Lower leg skin (tissue), 3 donors: ENCODE data around the gene RUFY3.

ENCODE experiments used
- POLR2A ChIP-seq, 2 donors: fragments of 450-650 bp; IDR thresholded peaks; one replicate each; pipeline ENCODE4 v1.6.1; 2016 to 2017; ENCODE audit warnings: antibody characterized with exemption in 2 of 2, mild to moderate bottlenecking in 1 of 2, moderate library complexity in 1 of 2
- TF ChIP-seq, protein P1 (sequence below), 3 donors: fragments of 450-650 bp; IDR thresholded peaks; one replicate each; pipeline ENCODE4 v1.5.1; 2016; ENCODE audit warnings: antibody characterized with exemption in 3 of 3, mild to moderate bottlenecking in 3 of 3, moderate library complexity in 2 of 3

- TF ChIP-seq, protein P1, sequence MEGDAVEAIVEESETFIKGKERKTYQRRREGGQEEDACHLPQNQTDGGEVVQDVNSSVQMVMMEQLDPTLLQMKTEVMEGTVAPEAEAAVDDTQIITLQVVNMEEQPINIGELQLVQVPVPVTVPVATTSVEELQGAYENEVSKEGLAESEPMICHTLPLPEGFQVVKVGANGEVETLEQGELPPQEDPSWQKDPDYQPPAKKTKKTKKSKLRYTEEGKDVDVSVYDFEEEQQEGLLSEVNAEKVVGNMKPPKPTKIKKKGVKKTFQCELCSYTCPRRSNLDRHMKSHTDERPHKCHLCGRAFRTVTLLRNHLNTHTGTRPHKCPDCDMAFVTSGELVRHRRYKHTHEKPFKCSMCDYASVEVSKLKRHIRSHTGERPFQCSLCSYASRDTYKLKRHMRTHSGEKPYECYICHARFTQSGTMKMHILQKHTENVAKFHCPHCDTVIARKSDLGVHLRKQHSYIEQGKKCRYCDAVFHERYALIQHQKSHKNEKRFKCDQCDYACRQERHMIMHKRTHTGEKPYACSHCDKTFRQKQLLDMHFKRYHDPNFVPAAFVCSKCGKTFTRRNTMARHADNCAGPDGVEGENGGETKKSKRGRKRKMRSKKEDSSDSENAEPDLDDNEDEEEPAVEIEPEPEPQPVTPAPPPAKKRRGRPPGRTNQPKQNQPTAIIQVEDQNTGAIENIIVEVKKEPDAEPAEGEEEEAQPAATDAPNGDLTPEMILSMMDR (IDR thresholded peaks at IDR 0.05), result no peak
- no peak for TF ChIP-seq POLR2A (IDR thresholded peaks at IDR 0.05)
Observed at GRCh38 chr4:70838666-70839588, 117.2 kb downstream of the RUFY3 start.
